ENCODE measurements around the gene ZSWIM3. TPM values are rescaled to one million over a fixed set of nuclear protein-coding genes. Genes with fewer than 3 reads are reported as not detected.

Gene ZSWIM3
- total and polyA plus RNA-seq, 2 of the 13 experiments (the other 11 are each of a cell fraction or from before 2014, with no cell fraction given), result 5.2 to 5.8 TPM

DNA sequence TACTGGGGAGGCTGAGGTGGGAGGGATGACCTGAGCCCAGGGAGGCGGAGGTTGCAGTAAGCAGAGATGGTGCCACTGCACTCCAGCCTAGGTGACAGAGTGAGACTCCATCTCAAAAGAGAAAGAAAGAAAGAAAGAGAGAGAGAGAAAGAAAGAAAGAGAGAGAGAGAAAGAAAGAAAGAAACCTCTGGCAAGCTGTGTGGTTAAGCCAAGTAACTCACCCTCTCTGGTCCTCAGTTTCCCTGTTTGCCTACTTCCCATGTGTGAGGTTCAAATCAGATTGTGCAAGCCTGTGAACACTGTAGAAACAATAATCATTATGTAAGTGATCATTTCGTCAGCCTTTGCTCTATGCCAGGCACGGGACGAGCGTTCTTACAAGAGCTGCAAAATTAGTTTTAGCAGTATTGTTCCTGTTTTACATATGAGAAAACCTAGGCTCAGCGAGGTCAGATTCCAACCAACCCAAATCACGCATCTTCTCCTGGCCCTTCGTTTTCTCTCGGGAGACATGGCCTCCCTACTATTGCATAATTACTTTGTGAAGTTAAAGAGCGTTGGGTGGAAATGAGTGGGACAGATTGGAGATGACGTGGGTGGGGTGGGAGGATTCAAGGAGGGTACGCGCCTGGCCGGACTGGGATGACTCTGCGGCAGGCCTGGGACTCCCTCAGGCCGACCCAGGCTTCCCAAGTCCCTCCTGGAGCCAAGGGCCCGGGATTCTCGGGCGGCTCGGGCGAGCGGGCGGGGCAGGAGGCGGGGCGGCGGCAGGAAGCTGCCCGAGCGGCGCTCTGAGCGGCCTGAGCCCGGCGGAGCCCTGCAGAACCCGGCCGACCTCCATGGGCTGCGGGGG is 24.2 kb upstream of the ZSWIM3 start, which contains the start of gene SNX21 (continued):
- TF ChIP-seq RCOR2 (CRISPR knock-in tag; IDR thresholded peaks at IDR 0.05) (peak; percentile 16; the same call in 1 of the 2 replicates), ZHX1 (CRISPR knock-in tag; IDR thresholded peaks at IDR 0.05; ENCODE audit: low read depth) (peak; percentile 57; the same call in 1 of the 2 replicates), SRSF4 (IDR thresholded peaks at IDR 0.05; ENCODE audit: low read depth, low read length, poor library complexity, severe bottlenecking) (no peak), POLR2G (IDR thresholded peaks at IDR 0.05; ENCODE audit: low read depth, low read length) (peak; percentile 94), ZNF557 (CRISPR knock-in tag; IDR thresholded peaks at IDR 0.05) (0 out of 2 replicates have a peak, but pooled peaks have one; percentile 61), HES4 (CRISPR knock-in tag; IDR thresholded peaks at IDR 0.05; ENCODE audit: borderline replicate concordance) (peak; percentile 12; the same call in 1 of the 2 replicates), ZNF839 (CRISPR knock-in tag; IDR thresholded peaks at IDR 0.05; ENCODE audit: borderline replicate concordance) (0 out of 2 replicates have a peak, but pooled peaks have one; percentile 26), ZNF160 (CRISPR knock-in tag; IDR thresholded peaks at IDR 0.05) (no peak; the same call in 1 of the 2 replicates), ZNF343 (CRISPR knock-in tag; IDR thresholded peaks at IDR 0.05) (0 out of 2 replicates have a peak, but pooled peaks have one; percentile 18), GABPB1 (CRISPR knock-in tag; IDR thresholded peaks at IDR 0.05) (peak; percentile 78)
- TF ChIP-seq, protein P1, sequence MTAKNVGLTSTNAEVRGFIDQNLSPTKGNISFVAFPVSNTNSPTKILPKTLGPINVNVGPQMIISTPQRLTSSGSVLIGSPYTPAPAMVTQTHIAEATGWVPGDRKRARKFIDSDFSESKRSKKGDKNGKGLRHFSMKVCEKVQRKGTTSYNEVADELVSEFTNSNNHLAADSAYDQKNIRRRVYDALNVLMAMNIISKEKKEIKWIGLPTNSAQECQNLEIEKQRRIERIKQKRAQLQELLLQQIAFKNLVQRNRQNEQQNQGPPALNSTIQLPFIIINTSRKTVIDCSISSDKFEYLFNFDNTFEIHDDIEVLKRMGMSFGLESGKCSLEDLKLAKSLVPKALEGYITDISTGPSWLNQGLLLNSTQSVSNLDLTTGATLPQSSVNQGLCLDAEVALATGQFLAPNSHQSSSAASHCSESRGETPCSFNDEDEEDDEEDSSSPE (CRISPR knock-in tag; IDR thresholded peaks at IDR 0.05), result no peak; the same call in 1 of the 2 replicates
- TF ChIP-seq, protein P2, sequence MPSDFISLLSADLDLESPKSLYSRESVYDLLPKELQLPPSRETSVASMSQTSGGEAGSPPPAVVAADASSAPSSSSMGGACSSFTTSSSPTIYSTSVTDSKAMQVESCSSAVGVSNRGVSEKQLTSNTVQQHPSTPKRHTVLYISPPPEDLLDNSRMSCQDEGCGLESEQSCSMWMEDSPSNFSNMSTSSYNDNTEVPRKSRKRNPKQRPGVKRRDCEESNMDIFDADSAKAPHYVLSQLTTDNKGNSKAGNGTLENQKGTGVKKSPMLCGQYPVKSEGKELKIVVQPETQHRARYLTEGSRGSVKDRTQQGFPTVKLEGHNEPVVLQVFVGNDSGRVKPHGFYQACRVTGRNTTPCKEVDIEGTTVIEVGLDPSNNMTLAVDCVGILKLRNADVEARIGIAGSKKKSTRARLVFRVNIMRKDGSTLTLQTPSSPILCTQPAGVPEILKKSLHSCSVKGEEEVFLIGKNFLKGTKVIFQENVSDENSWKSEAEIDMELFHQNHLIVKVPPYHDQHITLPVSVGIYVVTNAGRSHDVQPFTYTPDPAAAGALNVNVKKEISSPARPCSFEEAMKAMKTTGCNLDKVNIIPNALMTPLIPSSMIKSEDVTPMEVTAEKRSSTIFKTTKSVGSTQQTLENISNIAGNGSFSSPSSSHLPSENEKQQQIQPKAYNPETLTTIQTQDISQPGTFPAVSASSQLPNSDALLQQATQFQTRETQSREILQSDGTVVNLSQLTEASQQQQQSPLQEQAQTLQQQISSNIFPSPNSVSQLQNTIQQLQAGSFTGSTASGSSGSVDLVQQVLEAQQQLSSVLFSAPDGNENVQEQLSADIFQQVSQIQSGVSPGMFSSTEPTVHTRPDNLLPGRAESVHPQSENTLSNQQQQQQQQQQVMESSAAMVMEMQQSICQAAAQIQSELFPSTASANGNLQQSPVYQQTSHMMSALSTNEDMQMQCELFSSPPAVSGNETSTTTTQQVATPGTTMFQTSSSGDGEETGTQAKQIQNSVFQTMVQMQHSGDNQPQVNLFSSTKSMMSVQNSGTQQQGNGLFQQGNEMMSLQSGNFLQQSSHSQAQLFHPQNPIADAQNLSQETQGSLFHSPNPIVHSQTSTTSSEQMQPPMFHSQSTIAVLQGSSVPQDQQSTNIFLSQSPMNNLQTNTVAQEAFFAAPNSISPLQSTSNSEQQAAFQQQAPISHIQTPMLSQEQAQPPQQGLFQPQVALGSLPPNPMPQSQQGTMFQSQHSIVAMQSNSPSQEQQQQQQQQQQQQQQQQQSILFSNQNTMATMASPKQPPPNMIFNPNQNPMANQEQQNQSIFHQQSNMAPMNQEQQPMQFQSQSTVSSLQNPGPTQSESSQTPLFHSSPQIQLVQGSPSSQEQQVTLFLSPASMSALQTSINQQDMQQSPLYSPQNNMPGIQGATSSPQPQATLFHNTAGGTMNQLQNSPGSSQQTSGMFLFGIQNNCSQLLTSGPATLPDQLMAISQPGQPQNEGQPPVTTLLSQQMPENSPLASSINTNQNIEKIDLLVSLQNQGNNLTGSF (CRISPR knock-in tag; IDR thresholded peaks at IDR 0.05), result peak; percentile 82; the same call in 1 of the 2 replicates

All from HepG2 (cell line).